ENCODE results near the gene SEC14L5.

DNA sequence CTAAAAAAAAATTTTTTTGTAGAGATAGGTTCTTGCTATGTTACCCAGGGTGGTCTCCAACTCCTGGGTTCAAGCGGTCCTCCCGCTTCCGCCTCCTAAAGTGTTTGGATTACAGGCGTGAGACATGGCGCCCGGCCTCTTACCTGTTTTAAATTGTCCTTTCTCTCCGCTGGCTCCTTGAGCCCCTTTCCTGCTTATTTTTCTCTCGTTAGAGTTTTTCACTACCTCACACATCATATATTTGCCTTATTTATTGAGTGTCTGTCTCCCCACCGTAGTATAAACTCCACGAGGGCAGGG, 760 bp upstream of the SEC14L5 start:
- TF ChIP-seq EZH2 (IDR thresholded peaks at IDR 0.05) (no peak), POLR2AphosphoS5 (IDR thresholded peaks at IDR 0.05; ENCODE audit: borderline replicate concordance, low read depth, low read length) (no peak), FOXP2 (optimal IDR thresholded peaks at IDR 0.05; ENCODE audit: control extremely low read depth, extremely low read length, insufficient read depth) (no peak)

Measured in SK-N-MC (cell line).